NCI-H1930 (cell line): ENCODE measurements around the gene NRCAM.
A peak's percentile ranks its signal among the peaks of the same experiment; 100 is the strongest.

Experiments used
- DNase-seq, 2 experiments: peaks; one replicate each; lab custom pipeline; 2025; lab: John Stamatoyannopoulos, UW

The NRCAM gene

GRCh38 chr7:108156897-108157605, 299.2 kb downstream of the NRCAM start:
- no peak for DNase-seq

- no peak for DNase-seq
Observed at GRCh38 chr7:108152198-108152597, 304.0 kb downstream of the NRCAM start.

- no peak for DNase-seq
Observed at GRCh38 chr7:108149908-108150307, 306.3 kb downstream of the NRCAM start.

GRCh38 chr7:108149119-108149518, 307.1 kb downstream of the NRCAM start:
- DNase-seq = no peak

GRCh38 chr7:108147031-108147563, 309.1 kb downstream of the NRCAM start:
- DNase-seq = no peak

- peak; percentile 31 to 43 for DNase-seq
Observed at GRCh38 chr7:108146070-108146842, 310.0 kb downstream of the NRCAM start.

GRCh38 chr7:108145401-108145800, 310.8 kb downstream of the NRCAM start:
- DNase-seq = no peak

GRCh38 chr7:108144931-108145330, 311.3 kb downstream of the NRCAM start:
- no peak for DNase-seq

- DNase-seq = no peak
Observed at GRCh38 chr7:108143658-108144420, 312.4 kb downstream of the NRCAM start.

- DNase-seq = no peak
Observed at GRCh38 chr7:108142675-108143259, 313.5 kb downstream of the NRCAM start.

- no peak for DNase-seq
Observed at GRCh38 chr7:108142180-108142579, 314.1 kb downstream of the NRCAM start.

- no peak for DNase-seq
Observed at GRCh38 chr7:108140671-108141070, 315.6 kb downstream of the NRCAM start.

GRCh38 chr7:108138911-108139310, 317.3 kb downstream of the NRCAM start:
- no peak for DNase-seq

GRCh38 chr7:108137993-108138392, 318.2 kb downstream of the NRCAM start:
- DNase-seq = no peak

GRCh38 chr7:108137040-108137439, 319.2 kb downstream of the NRCAM start:
- DNase-seq = no peak

- no peak for DNase-seq
Observed at GRCh38 chr7:108136191-108136688, 320.0 kb downstream of the NRCAM start.

- DNase-seq = no peak
Observed at GRCh38 chr7:108135446-108136190, 320.6 kb downstream of the NRCAM start.

- no peak for DNase-seq
Observed at GRCh38 chr7:108134486-108134885, 321.8 kb downstream of the NRCAM start.

GRCh38 chr7:108132551-108133265, 323.5 kb downstream of the NRCAM start:
- no peak for DNase-seq

- DNase-seq = no peak
Observed at GRCh38 chr7:108130261-108130660, 326.0 kb downstream of the NRCAM start, which contains the start of gene LAMB4. Gene LAMB4, minus strand, starts transcription at chr7:108130361. Its CDS starts 7,197 bp downstream, at chr7:108123164.
